ENCODE data around the gene TOR1AIP2. TPM values are rescaled to one million over a fixed set of nuclear protein-coding genes. Genes with fewer than 3 reads are reported as not detected.

TOR1AIP2 gene
- total and polyA plus RNA-seq, 10 of the 15 experiments (the other 5 are each of a cell fraction or from before 2014, with no cell fraction given): 5.3 to 38.9 (median 15.4) TPM

DNA sequence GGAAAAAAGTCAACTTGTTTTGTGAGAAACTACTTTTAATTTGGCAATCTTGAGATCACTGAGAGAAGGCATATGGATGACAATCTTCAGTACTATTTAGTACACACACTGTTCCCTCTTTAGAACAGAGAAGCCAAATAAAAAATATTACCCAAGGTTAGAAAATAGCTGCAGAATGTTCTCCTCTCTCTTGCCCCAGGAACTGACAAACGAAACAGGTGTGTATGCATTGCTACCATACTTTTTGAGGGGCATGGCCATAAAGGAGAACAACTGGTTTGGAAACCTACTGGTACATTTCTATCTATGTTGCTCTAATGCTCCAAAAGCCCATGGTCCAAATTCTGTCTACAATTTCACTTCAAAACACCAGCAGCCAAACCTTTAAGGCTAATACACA lies 5.7 kb downstream of the TOR1AIP2 start:
- H2AFZ ChIP-seq (ENCODE audit: control insufficient read depth, low read depth, low read length): no peak overlapping the region
- H3K9me3 ChIP-seq (replicated peaks; ENCODE audit: control insufficient read depth, insufficient read depth, low read length): no peaks in the 10 kb centered on the region
- ChIA-PET POLR2A (interaction anchor here (0.6 kb wide), 1 partner anchor 139 kb away, joined by 3 read pairs; no protein-coding TSS in a partner anchor), CTCF (interaction anchor here (1.0 to 2.6 kb wide), 2 partner anchors 176 to 307 kb away, joined by 3 to 11 read pairs; no protein-coding TSS in a partner anchor), SMC1A (ENCODE audit: uncharacterized antibody, unreplicated experiment) (interaction anchor here (1.4 kb wide), 1 partner anchor 9 kb away, joined by 4 read pairs; no protein-coding TSS in a partner anchor), RAD21 (ENCODE audit: unreplicated experiment) (interaction anchor here (0.8 to 1.0 kb wide), 3 partner anchors 82 to 166 kb away, joined by 3 read pairs; no protein-coding TSS in a partner anchor)
- H3K36me3 ChIP-seq (ENCODE audit: control insufficient read depth in 2 of 2, insufficient read depth in 2 of 2, low read length in 1 of 2): peaks cover 0 to 10% of the 10 kb centered on the region in 2 experiments; a peak in 2 of 4 replicates
- H3K27me3 ChIP-seq (replicated peaks in 1 of 2; ENCODE audit: control insufficient read depth in 2 of 2, insufficient read depth in 2 of 2, low read length in 1 of 2): no peaks in the 10 kb centered on the region
- DNase-seq (ENCODE audit: low read depth, low spot score): no peak
- BruUV-seq (replicated peaks): no TSS peak
- no peak overlapping the region for H3K27ac ChIP-seq (ENCODE audit: control insufficient read depth, insufficient read depth)
- H3K4me1 ChIP-seq (ENCODE audit: control insufficient read depth, insufficient read depth, low read length): peaks cover 4% of the 10 kb centered on the region; the same call in 1 of the 2 replicates
- no peak overlapping the region for H3K9ac ChIP-seq (ENCODE audit: control insufficient read depth, insufficient read depth, low read length)
- 0 out of 2 replicates have a peak overlapping the region, but pooled peaks have one; percentile 30 for H3K4me2 ChIP-seq (ENCODE audit: control insufficient read depth, insufficient read depth)
- FAIRE-seq: no peak
- ATAC-seq: peak; percentile 24
- no peaks in the 10 kb centered on the region for H4K20me1 ChIP-seq (ENCODE audit: control insufficient read depth, insufficient read depth)
- in situ Hi-C loops (cut with MboI) (loop anchor here (5.0 to 25.0 kb wide), 2 partner anchors 305 to 615 kb away; no protein-coding TSS in a partner anchor), intact Hi-C loops (cut with micrococcal nuclease; ENCODE audit: unreplicated experiment) (no loop called here)
- H3K79me2 ChIP-seq (ENCODE audit: control insufficient read depth, insufficient read depth, low read length): peaks cover 54% of the 10 kb centered on the region
- no peak overlapping the region for H3K4me3 ChIP-seq
- WGBS (ENCODE audit: insufficient coverage, insufficient replicate concordance, low lambda C conversion rate, missing lambda C conversion rate): 63% methylated on average over 1 of the region's 1 CpG
- no peak for TF ChIP-seq YBX1 (IDR thresholded peaks at IDR 0.05)
- TF ChIP-seq, protein P1, sequence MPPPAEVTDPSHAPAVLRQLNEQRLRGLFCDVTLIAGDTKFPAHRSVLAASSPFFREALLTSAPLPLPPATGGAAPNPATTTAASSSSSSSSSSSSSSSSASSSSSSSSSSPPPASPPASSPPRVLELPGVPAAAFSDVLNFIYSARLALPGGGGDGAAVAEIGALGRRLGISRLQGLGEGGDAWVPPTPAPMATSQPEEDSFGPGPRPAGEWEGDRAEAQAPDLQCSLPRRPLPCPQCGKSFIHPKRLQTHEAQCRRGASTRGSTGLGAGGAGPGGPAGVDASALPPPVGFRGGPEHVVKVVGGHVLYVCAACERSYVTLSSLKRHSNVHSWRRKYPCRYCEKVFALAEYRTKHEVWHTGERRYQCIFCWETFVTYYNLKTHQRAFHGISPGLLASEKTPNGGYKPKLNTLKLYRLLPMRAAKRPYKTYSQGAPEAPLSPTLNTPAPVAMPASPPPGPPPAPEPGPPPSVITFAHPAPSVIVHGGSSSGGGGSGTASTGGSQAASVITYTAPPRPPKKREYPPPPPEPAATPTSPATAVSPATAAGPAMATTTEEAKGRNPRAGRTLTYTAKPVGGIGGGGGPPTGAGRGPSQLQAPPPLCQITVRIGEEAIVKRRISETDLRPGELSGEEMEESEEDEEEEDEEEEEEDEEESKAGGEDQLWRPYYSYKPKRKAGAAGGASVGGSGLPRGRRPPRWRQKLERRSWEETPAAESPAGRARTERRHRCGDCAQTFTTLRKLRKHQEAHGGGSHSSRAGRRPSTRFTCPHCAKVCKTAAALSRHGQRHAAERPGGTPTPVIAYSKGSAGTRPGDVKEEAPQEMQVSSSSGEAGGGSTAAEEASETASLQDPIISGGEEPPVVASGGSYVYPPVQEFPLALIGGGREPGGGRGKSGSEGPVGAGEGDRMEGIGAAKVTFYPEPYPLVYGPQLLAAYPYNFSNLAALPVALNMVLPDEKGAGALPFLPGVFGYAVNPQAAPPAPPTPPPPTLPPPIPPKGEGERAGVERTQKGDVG (CRISPR knock-in tag; IDR thresholded peaks at IDR 0.05): no peak
- no peak for TF ChIP-seq ZNF622 (IDR thresholded peaks at IDR 0.05)
- no peak for TF ChIP-seq HDAC2 (IDR thresholded peaks at IDR 0.05)
- TF ChIP-seq E4F1 (IDR thresholded peaks at IDR 0.05; ENCODE audit: borderline replicate concordance, partially characterized antibody): no peak
- no peak for TF ChIP-seq ZBTB11 (CRISPR knock-in tag; IDR thresholded peaks at IDR 0.05)
- TF ChIP-seq DPF2 (IDR thresholded peaks at IDR 0.05): no peak
- TF ChIP-seq FOS (IDR thresholded peaks at IDR 0.05; ENCODE audit: borderline replicate concordance, extremely low read depth, insufficient read length): no peak
- no peak for TF ChIP-seq SMAD5 (IDR thresholded peaks at IDR 0.05; ENCODE audit: low read depth)
- no peak for TF ChIP-seq MEF2A (IDR thresholded peaks at IDR 0.05; ENCODE audit: insufficient read depth, low read depth, low read length)
- TF ChIP-seq FOXK2 (IDR thresholded peaks at IDR 0.05): no peak
- TF ChIP-seq ASH2L (IDR thresholded peaks at IDR 0.05; ENCODE audit: borderline replicate concordance, low read depth): no peak
- no peak for TF ChIP-seq CTCF (IDR thresholded peaks at IDR 0.05 in 2 of 3, conservative IDR thresholded peaks at IDR 0.05 in 1 of 3; ENCODE audit: control insufficient read depth in 2 of 3, extremely low read depth in 1 of 3, insufficient read depth in 1 of 3, low read depth in 3 of 3, low read length in 3 of 3)
